GM21447 (cell line): ENCODE measurements around the gene ADAM19.

Experiments
- ATAC-seq: cut with Tn5 transposase; IDR thresholded peaks from one replicate; pipeline ENCODE4 v1.9.1; 2021; ENCODE audit not compliant: unreplicated experiment

Gene ADAM19

GRCh38 chr5:157469073-157469472 is 106.5 kb downstream of the ADAM19 start:
- ATAC-seq, result no peak

DNA sequence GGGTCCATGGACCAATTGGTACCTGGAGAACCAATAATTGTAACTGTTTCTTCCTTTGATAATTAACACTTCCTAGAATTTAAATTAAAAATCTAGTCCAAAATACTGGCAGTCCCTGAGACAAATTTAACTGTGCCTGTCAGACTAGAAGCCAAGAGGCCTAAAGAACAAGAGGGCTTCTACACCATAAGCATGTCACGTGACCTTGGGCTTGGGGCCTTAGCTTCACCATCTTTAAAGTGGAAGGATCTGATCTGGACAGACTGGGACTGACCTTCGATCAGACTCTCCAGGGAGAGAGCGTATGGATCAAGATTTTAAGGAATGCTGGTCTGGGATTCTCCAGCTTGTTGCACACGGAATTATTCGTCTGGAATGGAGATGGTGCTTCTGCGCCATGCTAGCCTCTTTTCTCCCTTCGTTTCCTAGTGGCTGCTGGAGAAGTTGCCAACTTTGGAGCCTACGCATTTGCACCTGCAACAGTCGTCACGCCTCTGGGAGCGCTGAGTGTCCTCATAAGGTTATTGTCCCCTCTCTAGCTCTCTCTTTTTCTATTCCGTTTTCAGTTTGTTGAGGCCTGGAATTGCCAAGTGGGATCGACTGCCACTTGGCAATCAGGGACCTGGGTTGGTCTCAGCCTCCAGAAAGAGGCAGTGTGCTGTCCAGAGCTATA is 107.1 kb downstream of the ADAM19 start:
- no peak for ATAC-seq

DNA sequence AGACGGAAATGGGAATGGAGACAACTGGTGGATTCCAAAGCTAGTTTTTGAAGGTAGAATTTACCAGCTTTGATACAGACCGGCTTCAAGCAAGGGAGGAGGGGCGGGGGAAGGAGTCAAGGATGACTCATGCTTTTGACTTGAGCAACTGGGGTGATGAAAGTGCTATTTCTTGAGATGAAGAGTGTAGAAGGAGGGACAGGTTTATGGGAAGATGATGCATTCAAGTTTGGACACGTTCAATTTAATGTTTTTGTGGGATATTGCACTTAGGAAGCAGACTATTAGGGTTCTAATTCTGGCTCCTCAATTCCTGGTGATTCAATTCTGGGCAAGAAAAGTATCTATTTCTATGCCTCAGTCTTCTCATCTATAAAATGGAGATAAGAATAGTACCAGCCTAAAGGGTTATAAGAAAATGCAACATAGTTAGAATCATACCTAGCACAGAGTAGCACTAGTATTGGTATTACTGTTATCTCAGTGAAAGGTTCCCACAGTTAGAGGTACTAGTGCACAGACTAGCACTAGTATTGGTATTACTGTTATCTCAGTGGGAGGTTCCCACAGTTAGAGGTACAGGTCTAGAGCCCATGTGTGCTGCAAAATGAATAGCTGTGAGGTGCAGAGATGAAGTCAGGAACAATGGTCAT is 110.9 kb downstream of the ADAM19 start:
- ATAC-seq, result peak; percentile 90

DNA sequence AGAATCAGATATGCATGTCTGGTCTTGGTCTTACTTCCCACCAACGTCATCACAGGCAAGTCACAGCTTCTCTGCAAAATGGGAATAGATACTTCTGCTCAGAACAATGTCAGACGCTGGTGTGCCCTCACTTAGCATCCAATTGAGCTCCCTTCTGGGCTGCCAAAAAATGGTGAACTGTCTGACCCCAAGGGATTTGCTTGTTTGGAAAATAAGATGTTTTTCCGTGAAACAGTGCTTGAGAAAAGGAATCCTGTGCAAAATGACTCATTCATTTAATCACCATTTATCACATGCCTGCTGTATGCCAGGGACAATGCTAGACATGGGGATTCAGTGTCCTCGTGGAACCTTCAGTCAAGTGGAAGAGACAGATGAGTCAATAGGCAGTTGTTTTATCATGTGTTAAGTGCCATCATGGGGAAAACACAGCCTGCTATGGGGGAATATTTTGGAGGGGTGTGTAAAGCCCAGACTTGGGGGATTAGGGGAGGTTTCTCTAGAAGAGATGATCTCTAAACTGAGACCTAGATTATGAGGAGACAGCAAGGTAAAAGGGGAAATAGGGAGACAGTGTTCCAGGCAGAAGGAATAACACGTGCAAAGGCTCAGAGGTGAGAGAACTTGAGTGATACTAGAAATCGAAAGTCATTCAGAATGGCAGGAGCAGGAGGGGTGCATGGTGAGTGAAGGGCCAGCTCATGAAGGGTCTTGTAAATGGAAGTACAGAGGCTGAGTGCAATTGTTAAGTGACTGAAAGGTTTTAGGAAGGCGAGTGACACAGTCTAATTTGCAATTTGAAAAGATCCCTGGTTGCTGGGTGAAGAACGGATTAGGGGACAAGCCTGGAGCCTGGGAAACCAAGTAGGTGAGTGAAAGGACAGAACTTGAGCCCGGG is 111.7 kb downstream of the ADAM19 start:
- no peak for ATAC-seq

GRCh38 chr5:157463081-157463480 is 112.5 kb downstream of the ADAM19 start:
- ATAC-seq, result no peak

- ATAC-seq, result no peak
These were observed 114.4 kb downstream of the ADAM19 start for GRCh38 chr5:157460921-157461792.

DNA sequence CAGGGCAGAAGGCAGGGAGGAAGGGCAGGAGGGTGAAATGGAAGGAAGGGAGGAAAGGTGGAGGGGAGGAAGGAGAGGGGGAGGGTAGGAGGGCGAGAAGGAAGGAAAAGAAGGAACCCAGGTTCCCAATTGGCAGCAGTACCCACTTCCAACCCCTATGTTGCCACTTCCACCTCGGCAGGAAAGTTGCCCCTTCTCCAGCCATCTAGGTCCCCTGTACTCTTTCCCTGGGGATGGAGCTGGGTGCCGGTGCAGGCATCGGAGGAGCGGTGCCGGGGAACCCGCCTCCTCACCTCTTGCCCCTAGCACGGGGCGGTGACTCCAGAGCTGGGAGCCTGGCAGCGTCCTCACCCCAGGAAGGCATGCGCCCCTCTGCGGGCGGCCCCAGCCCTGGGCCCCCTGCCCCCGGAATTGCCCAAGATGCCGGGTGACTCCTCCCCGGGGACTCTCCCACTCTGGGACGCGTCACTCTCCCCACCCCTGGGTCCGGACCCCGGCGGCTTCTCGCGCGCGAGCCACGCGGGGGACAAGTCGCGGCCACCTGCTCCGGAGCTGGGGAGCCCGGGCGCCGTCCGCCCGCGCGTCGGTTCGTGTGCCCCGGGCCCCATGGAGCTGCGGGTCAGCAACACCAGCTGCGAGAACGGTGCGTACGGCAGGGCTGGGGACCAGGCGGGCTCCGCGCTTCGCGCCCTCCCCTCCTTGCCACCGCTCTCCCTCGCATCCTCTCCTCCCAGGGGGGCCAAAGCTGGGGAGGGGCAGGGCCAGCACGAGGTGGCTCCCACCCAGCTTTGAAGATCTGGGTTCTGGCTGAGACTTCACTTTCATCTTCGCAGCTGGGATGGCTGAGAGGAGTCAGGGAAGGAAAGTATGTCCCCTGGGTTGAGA is 115.6 kb downstream of the ADAM19 start, which contains the start of gene NIPAL4:
TSS of gene NIPAL4 (plus strand) at position 499 of the 885 bp plus-strand sequence. CDS start at position 607, 108 bp downstream.
- no peak for ATAC-seq

DNA sequence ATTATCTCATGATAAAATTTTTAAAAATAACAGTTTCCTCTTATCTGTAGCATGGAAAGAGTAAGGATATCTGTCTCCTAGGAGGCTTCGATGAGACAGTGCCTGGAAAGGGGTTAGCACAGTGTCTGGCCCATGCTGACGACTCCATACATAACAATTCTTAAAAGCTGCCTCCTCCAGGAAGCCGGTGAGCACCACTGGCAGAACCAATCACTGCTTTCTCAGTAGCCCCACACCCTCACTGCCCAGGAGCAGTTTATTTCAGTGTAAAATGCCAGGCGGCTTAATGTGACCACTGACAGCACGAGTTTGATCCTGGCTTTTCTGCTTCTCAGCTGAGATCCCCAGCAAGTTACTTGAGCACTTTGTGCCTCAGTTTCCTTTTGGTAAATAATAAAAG is 116.7 kb downstream of the ADAM19 start:
- no peak for ATAC-seq

DNA sequence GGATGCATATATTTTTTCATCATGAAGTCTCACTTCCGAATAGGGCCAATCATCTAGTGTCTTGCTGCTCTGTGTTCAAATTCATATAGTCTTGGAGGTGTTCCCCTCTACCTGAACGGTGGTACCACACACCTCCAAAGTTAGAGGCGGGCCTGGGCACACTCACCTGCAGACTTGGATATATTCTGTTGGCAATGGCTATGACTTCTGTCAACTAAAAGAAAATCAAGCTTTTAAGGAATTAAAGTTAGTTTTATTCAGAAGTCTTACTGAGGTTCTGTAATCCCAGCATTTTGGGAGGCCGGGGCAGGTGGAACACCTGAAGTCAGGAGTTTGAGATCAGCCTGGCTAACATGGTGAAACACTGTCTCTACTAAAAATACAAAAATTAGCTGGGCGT is 118.2 kb downstream of the ADAM19 start:
- ATAC-seq, result no peak

- no peak for ATAC-seq
These were observed 119.3 kb downstream of the ADAM19 start for GRCh38 chr5:157456301-157456700.

- ATAC-seq, result no peak
These were observed 120.5 kb downstream of the ADAM19 start for GRCh38 chr5:157455057-157455456.

DNA sequence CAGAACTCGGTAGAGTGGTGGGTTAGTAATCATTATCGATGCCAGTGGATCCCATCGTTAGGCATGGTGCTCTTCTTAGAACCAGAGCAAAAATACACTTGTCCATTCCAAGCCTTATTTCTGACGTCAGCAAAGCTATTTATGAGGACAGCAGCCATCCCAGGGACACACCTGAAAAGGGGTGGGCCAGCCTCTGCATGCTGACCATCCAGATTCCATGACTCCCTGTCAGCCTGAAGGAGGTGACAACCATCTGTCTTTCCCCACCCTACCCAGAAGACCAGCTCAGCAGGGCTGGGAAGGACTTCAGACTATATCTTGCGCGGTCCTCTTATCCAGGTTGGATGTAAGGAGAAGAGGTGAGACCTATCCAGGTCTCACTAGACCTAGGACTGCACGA is 121.3 kb downstream of the ADAM19 start:
- ATAC-seq, result no peak

GRCh38 chr5:157451806-157452205 is 123.8 kb downstream of the ADAM19 start:
- ATAC-seq, result no peak

- no peak for ATAC-seq
These were observed 125.6 kb downstream of the ADAM19 start for GRCh38 chr5:157450024-157450423.

- ATAC-seq, result no peak
These were observed 126.4 kb downstream of the ADAM19 start for GRCh38 chr5:157449011-157449723.

GRCh38 chr5:157447201-157447637 is 128.4 kb downstream of the ADAM19 start:
- ATAC-seq, result no peak

GRCh38 chr5:157446412-157446935 is 129.1 kb downstream of the ADAM19 start:
- no peak for ATAC-seq

- ATAC-seq, result no peak
These were observed 129.7 kb downstream of the ADAM19 start for GRCh38 chr5:157445745-157446411.
